MM.1S (cell line): ENCODE measurements around the gene CARTPT.

Experiments used
- DNase-seq: peaks from one replicate; pipeline ENCODE4 v3.0.0-alpha.2; 2015
- H2AFZ ChIP-seq: fragments of 300-600 bp; sonication (generic); 2 replicates; pipeline ENCODE4 v1.6.0; 2016; ENCODE audit warnings: antibody characterized with exemption, low read length
- H3F3A ChIP-seq: fragments of 300-600 bp; sonication (generic); 2 replicates; pipeline ENCODE4 v1.6.1; 2016; ENCODE audit warnings: mild to moderate bottlenecking, antibody characterized with exemption, low read length, moderate library complexity, mixed read lengths; ENCODE audit not compliant: insufficient read depth
- H3K27ac ChIP-seq: fragments of 300-600 bp; sonication (generic); 2 replicates; pipeline ENCODE4 v1.5.1; 2016; ENCODE audit warnings: mild to moderate bottlenecking, low read length
- H3K27me3 ChIP-seq: fragments of 300-600 bp; sonication (generic); replicated peaks from 2 replicates; pipeline ENCODE4 v1.6.0; 2016; ENCODE audit warnings: low read length; ENCODE audit not compliant: insufficient read depth
- H3K36me3 ChIP-seq: fragments of 300-600 bp; sonication (generic); replicated peaks from 2 replicates; pipeline ENCODE4 v1.6.1; 2016; ENCODE audit warnings: mild to moderate bottlenecking, low read length, mixed read lengths; ENCODE audit not compliant: insufficient read depth
- H3K4me1 ChIP-seq: fragments of 300-600 bp; sonication (generic); 2 replicates; pipeline ENCODE4 v1.6.1; 2016; ENCODE audit warnings: low read length, mixed read lengths
- H3K4me2 ChIP-seq: fragments of 300-600 bp; sonication (generic); 2 replicates; pipeline ENCODE4 v1.6.0; 2016; ENCODE audit warnings: low read depth, low read length
- H3K4me3 ChIP-seq: fragments of 300-600 bp; sonication (generic); 2 replicates; pipeline ENCODE4 v1.5.1; 2016; ENCODE audit warnings: low read length, mixed read lengths
- H3K79me2 ChIP-seq: fragments of 300-600 bp; sonication (generic); 2 replicates; pipeline ENCODE4 v1.6.1; 2016; ENCODE audit warnings: mixed run types, low read length, mixed read lengths
- H3K9ac ChIP-seq: fragments of 300-600 bp; sonication (generic); 2 replicates; pipeline ENCODE4 v1.6.1; 2016; ENCODE audit warnings: low read length, mixed read lengths
- H3K9me2 ChIP-seq: fragments of 300-600 bp; sonication (generic); replicated peaks from 2 replicates; pipeline ENCODE4 v1.6.1; 2016; ENCODE audit warnings: mild to moderate bottlenecking, low read length, mixed read lengths; ENCODE audit not compliant: insufficient read depth
- H3K9me3 ChIP-seq: fragments of 300-600 bp; sonication (generic); replicated peaks from 2 replicates; pipeline ENCODE4 v1.6.1; 2016; ENCODE audit warnings: mild to moderate bottlenecking, low read length, mixed read lengths; ENCODE audit not compliant: insufficient read depth
- H4K20me1 ChIP-seq: fragments of 300-600 bp; sonication (generic); 2 replicates; pipeline ENCODE4 v1.6.1; 2016; ENCODE audit warnings: mild to moderate bottlenecking, low read length, moderate library complexity, mixed read lengths; ENCODE audit not compliant: insufficient read depth
- CTCF ChIP-seq: fragments of 300-600 bp; sonication (generic); IDR thresholded peaks from 2 replicates; pipeline ENCODE4 v1.5.1; 2016; ENCODE audit warnings: antibody characterized with exemption, low read length, mixed read lengths
- EZH2 ChIP-seq: fragments of 300-600 bp; sonication (generic); optimal IDR thresholded peaks from 2 replicates; pipeline ENCODE3; 2017; ENCODE audit warnings: low read depth, mild to moderate bottlenecking, antibody characterized with exemption, low read length, mixed read lengths
- EZH2phosphoT487 ChIP-seq: fragments of 300-600 bp; sonication (generic); IDR thresholded peaks from 2 replicates; pipeline ENCODE4 v1.6.1; 2018; ENCODE audit warnings: antibody characterized with exemption, low read length

The CARTPT gene

GRCh38 chr5:71693828-71694427, 25.1 kb upstream of the CARTPT start:
- Histone ChIP-seq H3K4me2 (no peak overlapping the region), H3K27ac (no peak overlapping the region), H4K20me1 (no peaks in the 10 kb centered on the region)

GRCh38 chr5:71695071-71695470, 24.0 kb upstream of the CARTPT start:
- H3K9ac ChIP-seq: no peak overlapping the region
- no peak overlapping the region for H3K4me3 ChIP-seq
- no peak for DNase-seq
- H3F3A ChIP-seq: no peaks in the 10 kb centered on the region
- no peaks in the 10 kb centered on the region for H3K4me1 ChIP-seq
- no peaks in the 10 kb centered on the region for H3K79me2 ChIP-seq
- no peaks in the 10 kb centered on the region for H3K9me2 ChIP-seq
- H2AFZ ChIP-seq: no peak overlapping the region
- H4K20me1 ChIP-seq: no peaks in the 10 kb centered on the region
- H3K4me2 ChIP-seq: no peak overlapping the region
- H3K36me3 ChIP-seq: no peaks in the 10 kb centered on the region
- no peak overlapping the region for H3K27ac ChIP-seq
- H3K27me3 ChIP-seq: no peaks in the 10 kb centered on the region
- no peak for TF ChIP-seq EZH2phosphoT487
- TF ChIP-seq EZH2: no peak
- TF ChIP-seq CTCF: no peak
- H3K9me3 ChIP-seq: no peaks in the 10 kb centered on the region

More at GRCh38 chr5:71693828-71694427, 25.1 kb upstream of the CARTPT start:
- Histone ChIP-seq H3K79me2 (no peaks in the 10 kb centered on the region), H2AFZ (no peak overlapping the region), H3K9ac (no peak overlapping the region), H3F3A (no peaks in the 10 kb centered on the region), H3K9me3 (no peaks in the 10 kb centered on the region), H3K4me1 (no peaks in the 10 kb centered on the region), H3K36me3 (no peaks in the 10 kb centered on the region), H3K9me2 (no peaks in the 10 kb centered on the region), H3K4me3 (no peak overlapping the region), H3K27me3 (no peaks in the 10 kb centered on the region)
- no peak for DNase-seq
- TF ChIP-seq EZH2phosphoT487 (no peak), CTCF (no peak), EZH2 (no peak)

GRCh38 chr5:71695595-71695994, 23.5 kb upstream of the CARTPT start:
- Histone ChIP-seq H2AFZ (no peak overlapping the region), H3K9me2 (no peaks in the 10 kb centered on the region), H3K4me2 (no peak overlapping the region), H3K27ac (no peak overlapping the region), H3K4me3 (no peak overlapping the region), H3K79me2 (no peaks in the 10 kb centered on the region), H3K27me3 (no peaks in the 10 kb centered on the region), H3K9ac (no peak overlapping the region), H3F3A (no peaks in the 10 kb centered on the region), H3K36me3 (no peaks in the 10 kb centered on the region), H3K9me3 (no peaks in the 10 kb centered on the region), H3K4me1 (no peaks in the 10 kb centered on the region), H4K20me1 (no peaks in the 10 kb centered on the region)
- TF ChIP-seq EZH2phosphoT487: no peak
- DNase-seq: no peak

- H3K9ac ChIP-seq: no peak overlapping the region
- no peaks in the 10 kb centered on the region for H3K36me3 ChIP-seq
- no peaks in the 10 kb centered on the region for H3K9me3 ChIP-seq
- no peak overlapping the region for H3K4me3 ChIP-seq
- no peaks in the 10 kb centered on the region for H3K27me3 ChIP-seq
- H3K4me2 ChIP-seq: no peak overlapping the region
- H4K20me1 ChIP-seq: no peaks in the 10 kb centered on the region
- no peaks in the 10 kb centered on the region for H3K79me2 ChIP-seq
- no peaks in the 10 kb centered on the region for H3K9me2 ChIP-seq
- no peak overlapping the region for H3K27ac ChIP-seq
- no peak overlapping the region for H2AFZ ChIP-seq
- H3F3A ChIP-seq: no peaks in the 10 kb centered on the region
- DNase-seq: no peak
- no peaks in the 10 kb centered on the region for H3K4me1 ChIP-seq
- no peak for TF ChIP-seq EZH2
- TF ChIP-seq CTCF: no peak; the same call in 1 of the 2 replicates
Observed at GRCh38 chr5:71697967-71698366, 21.1 kb upstream of the CARTPT start.
